Measurements from ENCODE around the gene ABCA13.

The ABCA13 gene

DNA sequence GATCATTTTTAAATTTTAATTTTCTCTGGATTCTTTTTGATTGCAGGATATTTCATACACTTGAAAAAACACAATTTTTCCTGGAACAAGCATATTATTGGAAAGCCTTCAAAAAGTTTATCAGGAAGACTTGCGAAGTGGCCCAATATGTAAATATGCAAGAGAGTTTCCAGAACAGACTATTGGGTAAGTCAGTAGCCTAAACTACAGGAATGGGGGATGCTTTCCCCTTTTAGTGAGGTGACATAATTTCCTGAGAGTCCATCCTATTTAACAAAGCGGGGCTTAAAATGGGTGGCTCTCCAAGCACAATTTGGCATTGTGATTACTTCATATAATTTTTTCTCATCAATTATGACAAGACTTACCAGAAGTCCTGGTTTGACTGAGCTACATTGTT is 77.9 kb downstream of the ABCA13 start:
- DNase-seq: no peak

DNA sequence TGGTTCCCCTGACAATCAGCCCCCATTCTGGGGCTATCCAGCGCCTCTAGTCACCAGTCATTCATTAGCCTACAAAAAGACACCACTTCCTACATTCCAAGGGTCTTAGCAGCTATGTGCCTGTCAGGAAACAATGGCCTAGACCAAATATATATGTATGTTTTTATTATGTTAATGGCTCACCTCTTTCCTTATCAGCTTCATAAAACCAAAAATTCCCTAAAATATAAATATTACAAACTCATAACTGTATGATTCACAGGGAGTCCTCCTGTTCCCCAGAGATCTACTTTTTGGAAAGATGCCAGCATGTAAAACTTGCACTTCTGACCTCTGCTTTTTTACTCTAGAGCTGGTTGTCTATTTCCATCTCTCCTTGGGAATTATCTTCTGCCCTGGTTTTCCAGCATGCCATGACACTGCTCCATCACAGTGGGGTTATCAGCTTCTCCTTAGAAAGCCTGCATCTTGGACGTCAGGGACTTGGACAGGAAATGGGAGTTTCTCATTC is 79.2 kb downstream of the ABCA13 start:
- no peak for DNase-seq

DNA sequence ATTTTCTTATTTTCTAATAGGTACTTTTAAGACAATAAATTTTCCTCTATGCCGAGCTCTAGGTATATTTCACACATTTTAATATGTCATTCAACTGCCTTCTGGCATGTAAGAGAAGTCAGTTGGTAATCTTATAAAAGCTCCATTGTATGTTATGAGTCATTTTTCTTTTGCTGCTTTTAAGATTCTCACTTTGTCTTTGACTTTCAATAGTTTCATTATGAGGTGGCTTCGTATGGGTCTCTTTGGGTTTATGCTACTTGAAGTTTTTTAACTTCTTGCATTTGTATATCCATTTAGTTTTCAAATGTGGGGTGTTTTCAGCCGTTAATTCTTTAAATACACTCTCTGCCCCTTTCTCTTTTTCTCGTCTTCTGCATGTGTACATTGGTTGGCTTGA is 80.5 kb downstream of the ABCA13 start:
- DNase-seq: no peak

DNA sequence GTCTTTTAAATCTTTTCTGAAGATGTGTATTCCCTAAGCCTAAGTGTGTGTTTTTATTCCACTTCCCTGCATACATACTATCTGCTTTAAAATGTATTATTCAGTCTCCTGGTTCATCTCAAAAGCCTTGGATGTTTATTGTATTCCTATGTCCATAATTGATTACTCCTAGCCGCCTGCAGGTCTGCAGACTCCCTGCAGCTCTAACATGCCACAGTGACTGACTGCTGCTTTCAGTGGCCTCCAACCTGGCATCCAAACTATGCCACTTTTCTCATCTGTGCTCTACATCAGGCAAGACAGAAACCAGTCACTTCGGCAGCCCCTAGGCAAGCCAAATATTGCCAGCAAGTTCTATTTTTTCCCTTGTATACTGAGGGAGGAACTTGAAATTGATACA is 81.7 kb downstream of the ABCA13 start:
- DNase-seq: no peak

DNA sequence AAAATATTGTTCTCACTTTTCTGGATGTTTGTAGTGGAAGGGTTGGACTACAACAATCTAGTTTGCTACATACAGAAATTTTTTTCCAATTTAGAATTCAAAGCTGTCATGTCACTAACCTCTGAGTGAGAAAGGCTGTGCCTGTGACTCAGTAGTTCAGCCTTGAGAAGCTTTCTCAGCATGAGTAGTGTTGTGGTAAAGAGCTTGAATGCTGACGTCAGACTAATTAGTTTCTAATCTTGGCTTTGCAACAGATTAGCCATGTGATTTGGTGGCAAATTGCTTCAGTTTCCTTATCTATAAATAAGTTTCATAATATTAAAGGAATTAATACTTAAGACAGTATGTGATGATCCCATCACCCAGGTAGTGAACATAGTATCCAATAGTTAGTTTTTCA is 83.8 kb downstream of the ABCA13 start:
- DNase-seq: peak; percentile 10 to 23

DNA sequence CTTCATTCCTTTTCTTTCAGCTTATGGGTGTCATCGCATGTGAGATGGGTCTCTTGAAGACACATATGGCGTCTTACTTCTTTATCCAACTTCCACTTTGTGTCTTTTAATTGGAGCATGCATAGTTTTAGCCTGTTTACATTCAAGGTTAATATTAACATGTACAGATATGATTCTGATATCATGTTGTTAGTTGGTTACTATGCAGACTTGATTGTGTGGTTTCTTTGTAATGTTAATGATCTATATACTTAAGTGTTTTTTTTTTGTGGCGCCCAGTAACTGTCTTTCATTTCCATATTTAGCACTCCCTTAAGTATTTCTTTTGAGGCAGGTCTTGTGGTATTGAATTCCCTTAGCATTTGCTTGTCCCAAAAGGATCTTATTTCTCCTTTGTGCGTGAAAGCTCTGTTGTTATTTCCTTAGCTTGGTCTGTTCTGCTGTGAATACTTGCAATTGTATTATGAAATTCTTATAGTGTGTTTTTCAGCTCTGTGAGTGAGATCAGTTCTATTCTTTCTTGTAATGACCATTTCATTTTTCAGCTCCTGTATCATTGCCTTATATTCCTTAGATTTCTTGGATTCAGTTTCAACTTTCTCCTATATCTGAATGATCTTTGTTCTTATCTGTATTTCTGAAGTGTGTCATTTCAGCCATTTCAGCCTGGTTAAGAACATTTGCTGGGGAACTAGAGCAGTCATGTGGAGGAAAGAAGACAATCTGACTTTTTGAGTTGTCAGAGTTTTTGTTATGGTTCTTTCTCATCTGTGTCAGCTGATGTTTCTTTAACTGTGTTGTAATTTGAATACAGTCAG is 88.4 kb downstream of the ABCA13 start:
- no peak for DNase-seq

DNA sequence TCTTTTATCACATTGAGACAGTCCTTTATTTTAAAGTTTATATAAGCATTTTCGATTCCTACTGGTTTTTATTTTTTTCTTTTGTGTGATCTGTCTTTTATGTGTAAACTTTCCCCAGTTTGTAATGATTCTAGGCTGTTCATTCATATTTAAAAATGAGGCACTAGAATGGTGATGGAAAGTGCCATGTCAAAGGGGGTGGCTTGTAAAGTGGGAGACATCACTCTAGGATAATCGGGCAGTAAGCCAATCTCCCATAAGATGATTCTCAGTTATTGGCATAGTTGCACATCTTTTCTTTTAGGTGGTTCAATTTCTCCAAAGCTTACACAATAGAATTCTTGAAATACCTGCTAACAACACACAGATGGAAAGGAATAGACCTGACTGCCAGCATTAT is 90.4 kb downstream of the ABCA13 start:
- DNase-seq: no peak

DNA sequence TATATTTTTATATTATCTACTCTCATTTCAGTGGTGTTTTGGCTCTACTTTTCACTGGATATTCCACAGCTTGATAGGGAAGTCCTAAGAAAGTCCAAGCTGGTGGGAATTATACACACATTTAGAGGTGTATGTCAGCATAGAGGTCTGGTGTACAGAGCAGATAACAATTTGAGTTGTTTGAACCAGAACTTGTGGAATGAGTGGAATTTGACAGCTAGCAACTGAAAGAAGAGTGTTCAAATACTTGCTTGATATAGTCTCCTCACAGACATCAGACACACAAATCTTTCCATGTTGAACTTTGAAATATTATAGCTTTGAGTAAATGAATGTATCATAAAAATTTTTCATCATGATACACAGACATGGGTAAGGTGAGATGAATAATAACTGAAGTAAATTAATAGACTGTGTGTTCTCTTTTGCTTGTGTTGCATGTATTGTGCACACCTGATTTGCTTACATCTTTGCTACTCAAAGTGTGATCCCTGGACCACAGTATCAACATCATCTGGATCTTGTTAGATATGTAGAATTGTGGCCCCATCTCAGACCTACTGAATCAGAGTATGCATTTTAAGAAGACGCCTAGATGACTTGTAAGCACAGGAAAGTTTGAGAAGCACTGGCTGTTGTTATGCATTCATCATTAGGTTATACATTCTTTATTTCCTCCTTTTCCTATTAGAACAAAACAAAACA is 91.5 kb downstream of the ABCA13 start:
- DNase-seq: no peak

DNA sequence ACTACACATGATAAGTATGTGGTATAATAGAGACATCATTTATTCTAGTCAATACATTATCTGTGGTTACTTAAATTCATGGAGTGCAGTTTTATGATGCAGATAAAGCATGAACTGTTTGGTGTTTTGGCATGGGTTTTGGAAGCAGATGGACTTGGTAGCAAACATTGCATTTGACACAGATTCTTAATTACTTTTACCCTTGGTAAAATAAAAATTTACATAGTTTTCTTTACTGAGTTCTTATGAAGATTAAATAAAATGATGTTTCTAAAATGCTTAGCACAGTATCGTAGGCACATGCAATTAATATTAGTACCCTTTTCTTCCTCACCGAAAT is 92.0 kb downstream of the ABCA13 start:
- DNase-seq: no peak

DNA sequence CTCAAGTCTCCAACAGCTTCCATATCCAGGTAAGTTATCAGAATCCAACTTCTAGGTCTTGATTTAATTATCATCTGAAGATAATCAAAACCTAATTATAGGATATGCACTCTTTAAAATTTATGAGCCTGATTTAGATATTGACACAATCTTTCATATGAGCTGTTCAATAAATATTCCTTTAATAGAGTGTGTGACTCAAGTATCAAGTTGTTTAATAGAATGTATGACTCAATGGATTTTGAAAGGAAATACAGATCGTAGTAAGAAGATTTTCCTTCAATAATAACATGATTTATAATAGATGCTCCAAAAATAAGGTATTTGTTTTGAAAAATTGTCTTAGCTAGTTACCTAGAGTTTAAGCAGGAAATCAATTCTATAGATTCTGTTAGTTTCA is 97.8 kb downstream of the ABCA13 start:
- DNase-seq: no peak

DNA sequence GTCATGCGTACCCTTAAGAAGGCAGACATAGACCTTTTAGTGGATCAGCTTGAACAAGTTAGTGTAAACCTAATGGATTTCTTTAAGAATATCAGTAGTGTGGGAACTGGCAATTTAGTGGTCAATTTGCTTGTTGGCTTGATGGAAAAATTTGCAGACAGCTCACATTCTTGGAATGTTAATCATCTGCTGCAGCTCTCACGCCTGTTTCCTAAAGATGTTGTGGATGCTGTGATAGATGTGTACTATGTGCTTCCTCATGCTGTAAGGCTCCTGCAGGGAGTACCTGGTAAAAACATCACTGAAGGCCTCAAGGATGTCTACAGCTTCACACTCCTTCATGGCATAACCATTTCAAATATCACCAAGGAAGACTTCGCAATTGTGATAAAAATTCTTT is 103.4 kb downstream of the ABCA13 start:
- no peak for DNase-seq

DNA sequence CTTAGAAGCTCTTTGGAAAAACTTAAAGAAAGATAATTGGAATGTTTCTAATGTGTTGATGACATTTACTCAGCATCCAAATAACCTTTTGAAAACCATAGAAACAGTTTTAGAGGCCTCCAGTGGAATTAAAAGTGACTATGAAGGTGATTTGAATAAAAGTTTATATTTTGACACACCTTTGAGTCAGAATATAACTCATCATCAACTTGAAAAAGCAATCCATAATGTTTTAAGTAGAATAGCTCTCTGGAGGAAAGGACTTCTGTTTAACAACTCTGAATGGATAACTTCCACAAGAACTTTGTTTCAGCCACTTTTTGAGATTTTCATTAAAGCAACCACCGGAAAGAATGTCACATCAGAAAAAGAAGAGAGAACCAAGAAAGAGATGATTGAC is 108.2 kb downstream of the ABCA13 start:
- no peak for DNase-seq

DNA sequence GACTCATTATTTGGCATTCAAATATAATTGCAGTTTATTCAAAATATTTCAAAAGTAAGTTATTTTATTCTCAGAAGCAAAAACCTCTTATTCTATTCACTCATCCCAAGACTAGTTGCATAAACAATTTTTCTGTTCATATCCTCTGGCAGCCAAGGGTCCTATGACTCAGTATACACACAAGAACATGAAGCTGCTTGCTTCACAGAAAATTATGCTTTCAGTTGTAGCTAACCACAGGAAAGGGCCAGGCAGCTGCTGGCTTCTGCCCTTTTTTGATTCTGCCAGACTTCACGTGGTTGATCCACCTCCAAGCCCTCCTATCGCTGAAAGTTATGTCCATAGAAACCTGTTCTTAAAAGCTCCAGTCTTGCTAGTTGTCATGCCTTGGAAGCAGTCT is 108.8 kb downstream of the ABCA13 start:
- DNase-seq: no peak

DNA sequence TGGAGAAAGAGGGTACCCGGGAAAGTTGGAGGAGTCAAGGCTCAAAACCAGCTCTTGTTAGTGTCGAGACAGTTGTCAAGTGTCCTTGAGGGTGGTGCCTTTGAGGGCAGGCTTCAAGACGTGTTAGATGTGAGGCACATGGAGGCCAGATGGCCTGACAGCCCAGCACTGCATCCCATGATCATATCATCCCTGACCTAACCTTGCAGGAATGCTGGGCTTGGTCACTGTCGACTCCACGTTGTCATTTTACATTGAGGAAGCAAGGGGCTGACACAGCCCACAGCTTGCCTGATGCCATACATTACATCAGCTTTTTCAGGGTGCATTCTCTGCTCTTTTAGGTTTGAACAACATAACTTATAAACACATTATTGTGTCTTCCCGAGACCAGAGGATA is 114.1 kb downstream of the ABCA13 start:
- peak in 1 of 2 donors; percentile 9 for DNase-seq

DNA sequence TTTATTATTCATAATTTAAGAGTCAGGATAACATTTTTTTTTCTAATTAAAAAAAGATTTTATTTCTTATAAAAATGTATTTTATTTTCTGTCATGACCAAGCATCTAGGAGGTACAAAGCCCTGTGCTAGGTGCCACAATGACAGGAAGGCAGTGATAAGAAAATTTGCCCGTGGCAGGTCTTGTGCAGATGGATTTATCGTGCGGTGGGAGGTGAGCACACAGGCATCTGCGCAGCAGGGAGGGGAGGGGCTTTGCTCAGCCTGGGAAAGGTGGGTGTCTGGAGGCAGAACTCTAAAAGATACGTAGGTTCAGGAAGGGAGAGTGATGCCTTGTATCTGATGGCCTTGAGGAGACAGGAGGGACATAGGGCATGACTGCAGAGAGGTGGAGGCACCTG is 115.6 kb downstream of the ABCA13 start:
- no peak for DNase-seq

DNA sequence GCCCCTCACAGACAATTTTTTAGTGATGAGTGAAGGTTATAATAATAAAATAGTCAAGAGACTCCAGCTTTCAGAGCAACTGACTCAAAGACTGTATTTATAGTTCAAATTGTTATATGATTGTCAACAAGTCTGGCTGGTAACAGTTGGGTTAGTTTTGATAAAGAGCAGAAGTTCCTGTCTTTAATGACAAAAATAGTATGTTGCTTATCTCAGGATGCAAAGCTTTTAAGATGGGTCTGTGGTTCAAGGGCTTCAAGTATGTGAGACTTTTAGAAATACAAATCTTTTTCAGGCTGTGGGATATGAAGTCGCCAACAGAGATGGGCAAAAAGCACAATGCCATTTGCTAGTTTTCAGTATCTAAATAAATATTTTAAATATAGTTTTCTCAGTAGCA is 118.4 kb downstream of the ABCA13 start:
- no peak for DNase-seq

DNA sequence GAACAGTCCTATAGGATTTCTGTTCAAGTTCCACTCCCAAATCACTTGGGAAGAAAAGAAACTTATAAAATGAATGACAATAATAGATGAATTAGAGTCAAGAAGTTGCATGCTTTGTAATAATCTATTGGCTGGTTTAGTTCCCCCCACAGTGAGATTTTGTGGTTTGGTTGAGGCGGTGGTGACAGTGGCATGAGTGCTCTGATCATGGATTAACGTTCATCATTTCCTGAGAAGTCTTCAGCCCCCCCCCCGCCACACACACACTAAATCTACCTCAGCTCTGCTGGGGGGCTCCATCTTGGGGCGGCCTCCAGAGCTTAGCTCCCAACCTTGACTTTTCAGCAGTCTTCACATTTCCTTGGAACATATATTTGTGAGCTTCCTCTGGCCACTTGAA is 121.7 kb downstream of the ABCA13 start:
- no peak for DNase-seq

DNA sequence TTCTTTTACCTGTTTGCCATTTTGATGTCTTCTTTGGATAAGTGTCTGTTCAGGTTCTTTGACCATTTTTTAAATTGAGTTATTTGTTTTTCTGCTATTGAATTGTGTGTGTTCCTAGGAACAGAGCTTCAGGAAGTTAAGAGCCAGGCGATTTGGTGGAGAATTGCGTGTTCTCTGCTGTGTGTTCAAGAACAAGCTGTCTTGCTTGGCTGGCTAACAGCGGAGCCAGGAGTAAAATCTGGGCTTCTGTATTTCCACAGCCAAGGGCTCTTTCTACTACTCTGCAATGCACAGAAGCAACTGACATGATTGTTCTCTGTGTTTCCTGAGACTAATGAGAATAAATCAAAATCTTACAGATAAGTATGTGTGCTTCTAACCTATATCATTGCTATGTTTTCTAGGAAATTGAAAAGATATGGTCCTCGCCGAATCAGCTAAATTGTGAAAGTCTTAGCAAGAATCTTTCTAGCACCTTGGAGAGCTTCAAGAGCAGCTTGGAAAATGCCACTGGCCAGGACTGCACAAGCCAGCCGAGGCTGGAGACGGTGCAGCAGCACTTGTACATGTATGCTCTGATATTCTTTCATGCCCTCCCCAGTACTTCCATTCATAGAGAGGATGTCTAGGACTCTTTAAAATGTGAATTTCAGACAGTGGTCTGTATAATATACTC is 124.2 kb downstream of the ABCA13 start:
- no peak for DNase-seq

DNA sequence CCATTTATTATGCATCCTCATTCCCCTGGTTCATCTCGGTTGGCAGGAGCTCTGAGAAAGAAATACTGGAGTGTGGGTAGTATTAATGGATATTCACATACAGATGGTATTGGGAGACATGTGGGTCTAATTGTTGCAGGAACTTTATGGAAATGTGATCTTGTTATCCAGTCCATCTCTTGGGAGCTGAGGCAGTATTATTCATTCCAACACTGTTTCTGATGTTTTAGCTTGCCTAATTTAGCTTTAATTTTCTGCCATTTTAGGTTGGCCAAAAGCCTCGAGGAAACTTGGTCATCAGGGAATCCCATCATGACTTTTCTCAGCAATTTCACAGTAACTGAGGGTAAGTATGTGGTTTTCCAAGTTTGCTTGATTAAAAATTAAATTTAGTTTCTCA is 125.7 kb downstream of the ABCA13 start:
- DNase-seq: no peak

DNA sequence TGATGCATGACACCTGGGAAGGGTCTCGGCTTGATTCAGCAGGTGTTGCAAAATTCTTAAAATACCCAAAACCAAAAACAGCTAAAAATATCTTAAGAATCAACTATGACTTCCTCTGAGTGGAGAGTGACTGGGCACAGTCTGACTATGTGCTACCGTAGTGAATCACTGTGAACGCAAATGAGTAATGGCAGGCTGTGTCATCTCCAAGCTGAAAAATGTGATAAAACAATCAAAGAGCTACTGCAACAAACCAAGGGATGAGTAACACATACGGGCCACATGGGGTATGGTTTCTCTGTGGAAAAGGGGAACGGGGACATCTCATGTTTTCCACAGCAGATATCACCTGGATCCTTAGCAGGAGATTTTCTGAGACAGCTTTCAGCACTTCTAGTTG is 127.5 kb downstream of the ABCA13 start:
- DNase-seq: peak; percentile 8 to 19

DNA sequence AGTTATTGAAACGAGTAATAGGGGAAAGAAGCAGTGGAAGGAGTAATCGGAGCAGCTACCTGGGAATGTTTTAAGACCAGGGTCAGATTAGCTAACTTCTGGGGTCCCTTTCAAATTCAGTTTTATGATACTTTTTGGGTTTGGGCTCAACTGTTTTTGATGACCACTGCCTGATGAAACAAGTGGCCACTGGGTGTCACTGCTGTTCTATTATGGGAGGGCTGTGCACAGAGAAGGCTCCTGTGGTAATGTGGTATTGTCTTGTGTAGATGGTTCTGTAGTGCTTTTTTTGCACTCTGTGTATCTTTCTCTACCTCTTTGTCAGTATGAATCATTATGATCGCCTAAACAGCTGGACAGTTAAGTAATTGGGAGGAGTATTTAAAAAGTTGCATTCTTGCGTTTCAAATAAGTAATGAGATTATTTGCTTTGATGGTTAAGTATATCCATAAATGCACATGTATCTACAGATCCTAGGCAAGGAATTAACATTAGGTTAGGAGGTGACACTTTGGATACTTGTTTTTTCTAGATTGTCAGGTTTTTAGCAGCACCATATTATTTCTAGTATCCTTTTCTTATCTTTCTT is 128.4 kb downstream of the ABCA13 start:
- peak; percentile 25 to 84 for DNase-seq

DNA sequence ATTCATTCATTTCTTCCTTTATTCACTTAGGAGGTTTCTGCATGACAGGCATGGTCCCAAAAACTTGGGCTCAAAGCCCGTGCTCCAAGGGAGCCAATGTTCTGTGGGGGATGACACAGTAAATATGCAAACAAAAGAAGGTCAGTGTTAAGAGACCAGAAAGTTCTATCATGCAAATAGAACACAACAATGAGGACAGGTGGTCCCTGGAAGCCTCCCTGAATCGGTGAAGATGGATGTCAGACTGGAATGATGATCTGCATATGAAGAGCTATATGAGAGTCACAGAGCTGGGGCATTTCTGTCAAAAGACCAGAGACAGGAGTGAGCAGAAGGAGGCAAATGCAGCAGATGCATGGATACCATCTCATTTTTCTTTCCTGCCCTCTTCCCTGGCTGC is 129.0 kb downstream of the ABCA13 start:
- no peak for DNase-seq

DNA sequence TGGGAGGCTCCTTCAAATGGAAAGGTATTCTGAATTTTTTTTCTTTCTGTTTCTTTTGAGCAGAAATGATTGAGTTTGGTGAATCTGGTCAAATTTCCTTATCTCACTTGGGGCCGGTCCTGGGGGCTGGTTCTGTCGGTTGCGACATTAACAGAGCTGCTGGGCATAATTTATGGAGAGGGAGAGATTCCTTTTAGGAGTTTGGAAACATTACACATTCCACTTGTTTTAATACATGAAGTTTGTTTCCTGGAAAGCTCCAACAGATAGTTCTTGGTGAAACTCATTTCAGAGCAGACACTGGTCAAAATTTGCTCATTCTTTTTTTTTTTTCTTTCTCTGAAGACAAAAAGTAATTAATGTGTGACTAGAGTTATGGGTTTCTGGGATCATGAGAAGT is 129.9 kb downstream of the ABCA13 start:
- DNase-seq: no peak

DNA sequence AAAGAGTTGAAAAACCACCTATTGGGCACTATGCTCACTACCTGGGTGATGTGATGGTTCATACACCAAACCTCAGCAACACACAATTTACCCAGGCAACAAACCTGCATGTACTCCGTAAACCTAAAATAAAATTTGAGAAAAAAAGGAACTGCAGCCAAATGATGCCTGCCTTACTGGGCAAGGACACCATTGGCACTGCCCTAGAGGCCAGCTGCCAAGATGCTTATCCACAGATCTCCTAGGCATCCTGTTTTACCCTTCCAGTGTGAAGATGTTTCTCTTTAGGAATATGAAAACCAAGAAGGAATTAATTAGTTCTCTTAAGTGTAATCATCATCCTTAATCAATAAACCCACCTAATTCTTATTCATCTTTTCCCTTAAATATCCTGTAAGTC is 133.4 kb downstream of the ABCA13 start:
- no peak for DNase-seq

Measured in inflammatory macrophage treated with lipopolysaccharide for 1 hour (primary cell).